H9 (cell line): ENCODE measurements around the gene ADRM1. TPM values are rescaled to one million over a fixed set of nuclear protein-coding genes. Genes with fewer than 3 reads are reported as not detected.

Experiments used
- DNase-seq: peaks from one replicate; pipeline ENCODE4 v3.0.0-alpha.2; 2017
- H2AFZ ChIP-seq: one replicate; pipeline ENCODE4 v1.6.1; 2013; ENCODE audit warnings: mild to moderate bottlenecking, low read length, control low read depth, moderate library complexity
- H2AK5ac ChIP-seq: 2 replicates; pipeline ENCODE4 v1.6.1; 2013; ENCODE audit warnings: low read length, control low read depth, mixed read lengths; ENCODE audit not compliant: insufficient read length
- H2BK120ac ChIP-seq: one replicate; pipeline ENCODE4 v1.6.1; 2013; ENCODE audit warnings: low read depth, mild to moderate bottlenecking, low read length, control low read depth, inconsistent platforms; ENCODE audit not compliant: poor library complexity, severe bottlenecking
- H2BK12ac ChIP-seq: 2 replicates; pipeline ENCODE4 v1.6.1; 2013; ENCODE audit warnings: low read length, control low read depth, mixed read lengths, low read depth; ENCODE audit not compliant: insufficient read length
- H2BK15ac ChIP-seq: 2 replicates; pipeline ENCODE4 v1.6.1; 2013; ENCODE audit warnings: low read depth, low read length, control low read depth
- H2BK20ac ChIP-seq: one replicate; pipeline ENCODE4 v1.6.1; 2013; ENCODE audit warnings: low read depth, mild to moderate bottlenecking, low read length, control low read depth, inconsistent platforms; ENCODE audit not compliant: poor library complexity, severe bottlenecking
- H2BK5ac ChIP-seq: 2 replicates; pipeline ENCODE4 v1.6.1; 2013; ENCODE audit warnings: low read length, control low read depth, mixed read lengths; ENCODE audit not compliant: insufficient read length
- H3K14ac ChIP-seq: 2 replicates; pipeline ENCODE4 v1.6.1; 2013; ENCODE audit warnings: low read length, control low read depth; ENCODE audit not compliant: insufficient read depth
- H3K18ac ChIP-seq: 2 replicates; pipeline ENCODE4 v1.6.1; 2013; ENCODE audit warnings: low read depth, mild to moderate bottlenecking, mixed read lengths, low read length, control low read depth; ENCODE audit not compliant: insufficient read length
- H3K23ac ChIP-seq: 2 replicates; pipeline ENCODE4 v1.6.1; 2013; ENCODE audit warnings: low read length, control low read depth, mixed read lengths, low read depth; ENCODE audit not compliant: insufficient read length
- H3K23me2 ChIP-seq: 2 replicates; pipeline ENCODE4 v1.6.1; 2013; ENCODE audit warnings: low read depth, mild to moderate bottlenecking, mixed read lengths, low read length, control low read depth; ENCODE audit not compliant: insufficient read length, poor library complexity, severe bottlenecking
- H3K27ac ChIP-seq: 2 replicates; pipeline ENCODE4 v1.5.1; 2013; ENCODE audit warnings: low read length, control low read depth, mixed read lengths, low read depth; ENCODE audit not compliant: insufficient read length
- H3K27me3 ChIP-seq: 2 replicates; pipeline ENCODE4 v1.6.1; 2013; ENCODE audit warnings: low read length, control low read depth, inconsistent platforms; ENCODE audit not compliant: insufficient read depth
- H3K4ac ChIP-seq: 2 replicates; pipeline ENCODE4 v1.6.1; 2013; ENCODE audit warnings: low read depth, mild to moderate bottlenecking, control low read depth, inconsistent platforms, low read length, moderate library complexity
- H3K4me1 ChIP-seq: 2 replicates; pipeline ENCODE4 v1.6.1; 2013; ENCODE audit warnings: low read length, control low read depth, inconsistent platforms; ENCODE audit not compliant: insufficient read depth
- H3K4me2 ChIP-seq: 2 replicates; pipeline ENCODE4 v1.6.1; 2013; ENCODE audit warnings: low read length, control low read depth, mixed read lengths; ENCODE audit not compliant: insufficient read length, insufficient read depth
- H3K56ac ChIP-seq: 2 replicates; pipeline ENCODE4 v1.6.1; 2013; ENCODE audit warnings: low read depth, mild to moderate bottlenecking, mixed read lengths, low read length, control low read depth; ENCODE audit not compliant: insufficient read length
- H3K79me1 ChIP-seq: 2 replicates; pipeline ENCODE4 v1.6.1; 2013; ENCODE audit warnings: low read depth, mild to moderate bottlenecking, moderate library complexity, low read length, control low read depth, inconsistent platforms; ENCODE audit not compliant: insufficient read depth, poor library complexity, severe bottlenecking
- H3K79me2 ChIP-seq: 2 replicates; pipeline ENCODE4 v1.6.1; 2013; ENCODE audit warnings: low read length, control low read depth, inconsistent platforms; ENCODE audit not compliant: insufficient read depth
- H3K9ac ChIP-seq: 2 replicates; pipeline ENCODE4 v1.6.1; 2013; ENCODE audit warnings: low read length, control low read depth, mixed read lengths; ENCODE audit not compliant: insufficient read length; ENCODE audit errors: extremely low read depth
- H3K9me3 ChIP-seq: one replicate; pipeline ENCODE4 v1.6.1; 2013; ENCODE audit warnings: low read depth, low read length, inconsistent platforms; ENCODE audit not compliant: control insufficient read depth
- H3T11ph ChIP-seq: one replicate; pipeline ENCODE4 v1.6.1; 2013; ENCODE audit warnings: mild to moderate bottlenecking, low read length, control low read depth, inconsistent platforms
- H4K20me1 ChIP-seq: one replicate; pipeline ENCODE4 v1.6.1; 2013; ENCODE audit not compliant: control insufficient read depth, insufficient read length, insufficient read depth
- H4K5ac ChIP-seq: 2 replicates; pipeline ENCODE4 v1.6.1; 2013; ENCODE audit warnings: low read depth, mild to moderate bottlenecking, mixed read lengths, low read length, control low read depth; ENCODE audit not compliant: insufficient read length
- H4K8ac ChIP-seq: replicated peaks from 2 replicates; pipeline ENCODE4 v1.6.1; 2013; ENCODE audit warnings: low read length, control low read depth, mixed read lengths, low read depth; ENCODE audit not compliant: insufficient read length
- H4K91ac ChIP-seq: 2 replicates; pipeline ENCODE4 v1.6.1; 2013; ENCODE audit warnings: low read depth, mild to moderate bottlenecking, moderate library complexity, mixed read lengths, low read length, control low read depth; ENCODE audit not compliant: insufficient read length
- H3K27ac Mint-ChIP-seq, 3 experiments: 2 replicates in 2 of 3; 3 replicates in 1 of 3; pipeline ENCODE4 v1.8.0; 2020 to 2021; ENCODE audit warnings: mixed read lengths in 3 of 3, mild to moderate bottlenecking in 1 of 3, moderate library complexity in 1 of 3
- H3K27me3 Mint-ChIP-seq: 2 replicates; pipeline ENCODE4 v1.8.0; 2021; ENCODE audit warnings: low read depth, mild to moderate bottlenecking, moderate library complexity, mixed read lengths
- H3K36me3 Mint-ChIP-seq, 3 experiments: 2 replicates in 2 of 3; 3 replicates in 1 of 3; pipeline ENCODE4 v1.8.0; 2020 to 2021; ENCODE audit warnings: low read depth in 3 of 3, mixed read lengths in 3 of 3; ENCODE audit not compliant: insufficient read depth in 1 of 3
- H3K4me1 Mint-ChIP-seq, 2 experiments: 2 replicates each; pipeline ENCODE4 v1.8.0; 2020; ENCODE audit warnings: mixed read lengths in 2 of 2
- H3K4me3 Mint-ChIP-seq, 2 experiments: 2 replicates in 1 of 2; 3 replicates in 1 of 2; pipeline ENCODE4 v1.8.0; 2020 to 2021; ENCODE audit warnings: mild to moderate bottlenecking in 2 of 2, mixed read lengths in 2 of 2, moderate library complexity in 1 of 2
- H3K9me3 Mint-ChIP-seq, 2 experiments: 2 replicates in 1 of 2; 3 replicates in 1 of 2; pipeline ENCODE4 v1.8.0; 2020; ENCODE audit warnings: mild to moderate bottlenecking in 2 of 2, mixed read lengths in 2 of 2, moderate library complexity in 1 of 2
- CTCF ChIP-seq: fragments of 200-600 bp; sonication (generic); conservative IDR thresholded peaks from 3 replicates; pipeline ENCODE4 v1.8.0; 2021; ENCODE audit warnings: antibody characterized with exemption, mild to moderate bottlenecking
- WGBS: extraction: QIAGEN DNeasy Blood & Tissue Kit; methylation state at CpG from one replicate; pipeline ENCODE4 v1.1.7; 2013; ENCODE audit warnings: missing lambda C conversion rate, low lambda C conversion rate, mixed read lengths; ENCODE audit not compliant: insufficient read length; ENCODE audit errors: extremely low coverage; 5-methylcytosine and 5-hydroxymethylcytosine counted together
- total RNA-seq: library from RNA; stranded (reverse); gene quantifications from 2 replicates; pipeline ENCODE4 v1.2.1, GENCODE V29; 2021

Gene ADRM1
- total RNA-seq, 1 experiment from 2014 or later, result 153 TPM

GRCh38 chr20:62345681-62346370, 43.0 kb downstream of the ADRM1 start:
- no peaks in the 10 kb centered on the region for H3K4me1 Mint-ChIP-seq
- H3K27ac Mint-ChIP-seq, result no peak overlapping the region
- H3K36me3 Mint-ChIP-seq, result peaks cover 25 to 81% (median 78%) of the 10 kb centered on the region in 3 experiments

More at GRCh38 chr20:62345681-62346370, 43.0 kb downstream of the ADRM1 start:
- Histone ChIP-seq H3K4me1 (no peaks in the 10 kb centered on the region), H3K23ac (no peak overlapping the region), H3K4ac (no peak overlapping the region), H3T11ph (no peak overlapping the region), H3K79me2 (no peaks in the 10 kb centered on the region), H4K5ac (no peak overlapping the region), H2BK20ac (no peak overlapping the region), H4K20me1 (no peaks in the 10 kb centered on the region), H4K91ac (no peak overlapping the region), H3K4me2 (no peak overlapping the region), H3K9ac (no peak overlapping the region), H3K18ac (no peak overlapping the region), H3K14ac (no peak overlapping the region), H2BK12ac (no peak overlapping the region), H3K9me3 (no peaks in the 10 kb centered on the region), H3K79me1 (no peaks in the 10 kb centered on the region), H3K27me3 (no peaks in the 10 kb centered on the region), H2AK5ac (no peak overlapping the region), H4K8ac (no peak overlapping the region), H3K56ac (no peak overlapping the region), H2AFZ (no peak overlapping the region), H2BK5ac (no peak overlapping the region), H3K27ac (no peak overlapping the region), H2BK15ac (no peak overlapping the region), H2BK120ac (no peak overlapping the region), H3K23me2 (no peaks in the 10 kb centered on the region)
- DNase-seq, result no peak
- Mint-ChIP-seq H3K27me3 (no peaks in the 10 kb centered on the region; the same call in 1 of the 2 replicates), H3K4me3 (no peak overlapping the region), H3K9me3 (peaks cover 9 to 18% of the 10 kb centered on the region in 2 experiments)
- WGBS, result no CpG with 5 or more reads among the region's 25 CpGs
- TF ChIP-seq CTCF, result no peak
